CD14-positive monocyte (primary cell): ENCODE results near the gene PLAU. TPM values are rescaled to one million over a fixed set of nuclear protein-coding genes. Genes with fewer than 3 reads are reported as not detected.
"Not testable (repeated sequence)": the region's sequence is repeated elsewhere in the genome, so short reads cannot be mapped to it uniquely, and the experiment has no call there.

Source experiments
- DNase-seq, 3 donors: peaks; one replicate each; pipeline ENCODE4 v3.0.0-alpha.2; 2011 to 2022
- H2AFZ ChIP-seq: 2 replicates; pipeline ENCODE4 v1.6.0; 2012; ENCODE audit warnings: mild to moderate bottlenecking, low read depth, low read length, inconsistent platforms; ENCODE audit not compliant: insufficient read depth, poor library complexity, severe bottlenecking
- H3K27ac ChIP-seq, 2 donors: 1 replicate in 1 of 2; 2 replicates in 1 of 2; pipeline ENCODE4 v1.5.1; 2012 to 2013; ENCODE audit warnings: low read length in 2 of 2, control low read depth in 1 of 2, inconsistent platforms in 1 of 2, low read depth in 1 of 2, mild to moderate bottlenecking in 1 of 2
- H3K27me3 ChIP-seq, 2 donors: one replicate each; pipeline versions ENCODE4 v1.6.0 to v1.6.1; 2011 to 2013; ENCODE audit warnings: low read length in 2 of 2; ENCODE audit not compliant: control insufficient read depth in 2 of 2, insufficient read depth in 2 of 2
- H3K36me3 ChIP-seq, 2 donors: replicated peaks in 1 of 2; 1 replicate in 1 of 2; 2 replicates in 1 of 2; pipeline versions ENCODE4 v1.5.1 to v1.6.1; 2012 to 2013; ENCODE audit warnings: low read length in 2 of 2, control low read depth in 1 of 2, inconsistent platforms in 1 of 2, mild to moderate bottlenecking in 1 of 2; ENCODE audit not compliant: insufficient read depth in 2 of 2, control insufficient read depth in 1 of 2
- H3K4me1 ChIP-seq, 2 donors: 1 replicate in 1 of 2; 2 replicates in 1 of 2; pipeline versions ENCODE4 v1.5.1 to v1.6.1; 2012 to 2013; ENCODE audit warnings: low read length in 2 of 2, control low read depth in 1 of 2, inconsistent platforms in 1 of 2, mild to moderate bottlenecking in 1 of 2, moderate library complexity in 1 of 2; ENCODE audit not compliant: insufficient read depth in 2 of 2, control insufficient read depth in 1 of 2
- H3K4me2 ChIP-seq: replicated peaks from 2 replicates; pipeline ENCODE3; 2012; ENCODE audit warnings: low read length, moderate library complexity, mild to moderate bottlenecking; ENCODE audit not compliant: poor library complexity, severe bottlenecking; ENCODE audit errors: extremely low read depth
- H3K4me3 ChIP-seq, 3 experiments: fragments of 200-600 bp in 1 of 3; sonication (generic) in 1 of 3; replicated peaks in 1 of 3; 1 replicate in 2 of 3; 2 replicates in 1 of 3; pipeline ENCODE4 v1.5.1; 2011 to 2013; ENCODE audit warnings: low read length in 3 of 3, mild to moderate bottlenecking in 3 of 3, control low read depth in 2 of 3, low read depth in 2 of 3, inconsistent platforms in 1 of 3, moderate library complexity in 1 of 3
- H3K79me2 ChIP-seq: 2 replicates; pipeline ENCODE4 v1.6.0; 2012; ENCODE audit warnings: mild to moderate bottlenecking, control low read depth, inconsistent platforms, low read length, moderate library complexity; ENCODE audit not compliant: insufficient read depth
- H3K9ac ChIP-seq: 2 replicates; pipeline ENCODE4 v1.6.0; 2017; ENCODE audit warnings: low read length, mild to moderate bottlenecking; ENCODE audit not compliant: insufficient read depth, poor library complexity, severe bottlenecking
- H3K9me3 ChIP-seq, 2 donors: replicated peaks in 1 of 2; 1 replicate in 1 of 2; 2 replicates in 1 of 2; pipeline versions ENCODE4 v1.5.1 to v1.6.1; 2012 to 2013; ENCODE audit warnings: low read length in 2 of 2, control low read depth in 1 of 2; ENCODE audit not compliant: control insufficient read depth in 1 of 2, insufficient read depth in 1 of 2
- H4K20me1 ChIP-seq: 2 replicates; pipeline ENCODE4 v1.6.0; 2012; ENCODE audit warnings: mild to moderate bottlenecking, low read length, control low read depth, moderate library complexity; ENCODE audit not compliant: insufficient read depth
- H3K27ac Mint-ChIP-seq, 7 donors: one replicate each; pipeline ENCODE4 v1.8.0; 2020; ENCODE audit warnings: mild to moderate bottlenecking in 7 of 7, mixed read lengths in 7 of 7, moderate library complexity in 6 of 7, inconsistent platforms in 2 of 7
- H3K27me3 Mint-ChIP-seq, 3 donors: one replicate each; pipeline ENCODE4 v1.8.0; 2021 to 2022; ENCODE audit warnings: low read depth in 3 of 3, mild to moderate bottlenecking in 3 of 3, mixed read lengths in 3 of 3, moderate library complexity in 3 of 3, inconsistent platforms in 1 of 3
- H3K36me3 Mint-ChIP-seq, 2 donors: one replicate each; pipeline ENCODE4 v1.8.0; 2020; ENCODE audit warnings: mixed read lengths in 2 of 2, inconsistent platforms in 1 of 2, mild to moderate bottlenecking in 1 of 2
- H3K4me1 Mint-ChIP-seq: one replicate; pipeline ENCODE4 v1.8.0; 2020; ENCODE audit warnings: mild to moderate bottlenecking, mixed read lengths
- H3K4me3 Mint-ChIP-seq, 2 donors: one replicate each; pipeline ENCODE4 v1.8.0; 2020; ENCODE audit warnings: mild to moderate bottlenecking in 2 of 2, mixed read lengths in 2 of 2, moderate library complexity in 1 of 2
- H3K9me3 Mint-ChIP-seq, 7 donors: one replicate each; pipeline ENCODE4 v1.8.0; 2020 to 2022; ENCODE audit warnings: mixed read lengths in 7 of 7, mild to moderate bottlenecking in 6 of 7, moderate library complexity in 6 of 7, inconsistent platforms in 2 of 7
- WGBS: methylation state at CpG from one replicate; pipeline ENCODE4 v1.1.5; 2013; ENCODE audit warnings: missing lambda C conversion rate; ENCODE audit not compliant: insufficient coverage; 5-methylcytosine and 5-hydroxymethylcytosine counted together
- intact Hi-C, 2 donors: fragments of 100-400 bp; cut with micrococcal nuclease; formaldehyde crosslinking; loops; one replicate each; pipeline versions ENCODE4 v1.15.0 to v1.15.1; 2023
- polyA plus RNA-seq, 3 donors: library from polyadenylated mRNA; depleted of rRNA in 1 of 3; unstranded in 2 of 3; stranded (reverse) in 1 of 3; fragments of 300-500 nt in 2 of 3; fragments of >200 nt in 1 of 3; fragmentation: Illumina TruSeq in 2 of 3; gene quantifications; 1 replicate in 2 of 3; 2 replicates in 1 of 3; pipeline ENCODE4 v1.2.3, GENCODE V29; 2012 to 2021
- TF ChIP-seq, protein P1 (sequence below): fragments of 200-600 bp; IDR thresholded peaks from one replicate; pipeline ENCODE4 v1.8.0; 2022; ENCODE audit warnings: antibody characterized with exemption, mild to moderate bottlenecking

PLAU gene
- polyA plus RNA-seq, 3 donors, result 0.16 to 1.5 (median 0.43) TPM

DNA sequence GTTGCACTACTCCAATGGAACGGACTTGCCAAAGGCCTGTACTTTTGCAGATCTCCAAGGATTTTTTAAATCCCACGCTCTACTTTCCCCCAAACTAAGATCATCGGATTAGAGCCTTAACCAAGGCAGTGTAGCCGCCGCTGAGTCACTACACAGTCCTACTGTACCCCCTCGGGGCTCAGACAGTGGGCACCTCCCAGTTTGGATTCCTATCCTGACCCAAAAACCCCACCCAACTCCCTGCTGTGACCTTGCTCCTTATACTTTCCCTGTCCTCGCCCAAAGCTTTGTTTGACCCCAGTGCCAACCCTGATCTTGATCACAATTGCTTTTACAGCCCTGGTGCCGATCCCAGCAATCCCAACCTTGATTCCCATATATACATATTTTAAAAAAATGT, 17.5 kb upstream of the PLAU start:
- Histone ChIP-seq H3K27ac (no peak overlapping the region), H2AFZ (no peak overlapping the region), H3K4me2 (no peak overlapping the region), H3K27me3 (no peaks in the 10 kb centered on the region), H4K20me1 (no peaks in the 10 kb centered on the region), H3K79me2 (no peaks in the 10 kb centered on the region), H3K9ac (no peak overlapping the region), H3K4me1 (peaks cover 12 to 13% of the 10 kb centered on the region in 2 donors), H3K9me3 (no peaks in the 10 kb centered on the region), H3K36me3 (no peaks in the 10 kb centered on the region), H3K4me3 (no peak overlapping the region)
- Mint-ChIP-seq H3K9me3 (peaks cover 0 to 3% (median 0%) of the 10 kb centered on the region in 7 donors), H3K27me3 (no peaks in the 10 kb centered on the region), H3K27ac (no peak overlapping the region), H3K36me3 (no peaks in the 10 kb centered on the region), H3K4me1 (peaks cover 18% of the 10 kb centered on the region), H3K4me3 (no peak overlapping the region)
- intact Hi-C loops, result no loop called here
- TF ChIP-seq, protein P1, sequence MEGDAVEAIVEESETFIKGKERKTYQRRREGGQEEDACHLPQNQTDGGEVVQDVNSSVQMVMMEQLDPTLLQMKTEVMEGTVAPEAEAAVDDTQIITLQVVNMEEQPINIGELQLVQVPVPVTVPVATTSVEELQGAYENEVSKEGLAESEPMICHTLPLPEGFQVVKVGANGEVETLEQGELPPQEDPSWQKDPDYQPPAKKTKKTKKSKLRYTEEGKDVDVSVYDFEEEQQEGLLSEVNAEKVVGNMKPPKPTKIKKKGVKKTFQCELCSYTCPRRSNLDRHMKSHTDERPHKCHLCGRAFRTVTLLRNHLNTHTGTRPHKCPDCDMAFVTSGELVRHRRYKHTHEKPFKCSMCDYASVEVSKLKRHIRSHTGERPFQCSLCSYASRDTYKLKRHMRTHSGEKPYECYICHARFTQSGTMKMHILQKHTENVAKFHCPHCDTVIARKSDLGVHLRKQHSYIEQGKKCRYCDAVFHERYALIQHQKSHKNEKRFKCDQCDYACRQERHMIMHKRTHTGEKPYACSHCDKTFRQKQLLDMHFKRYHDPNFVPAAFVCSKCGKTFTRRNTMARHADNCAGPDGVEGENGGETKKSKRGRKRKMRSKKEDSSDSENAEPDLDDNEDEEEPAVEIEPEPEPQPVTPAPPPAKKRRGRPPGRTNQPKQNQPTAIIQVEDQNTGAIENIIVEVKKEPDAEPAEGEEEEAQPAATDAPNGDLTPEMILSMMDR, result no peak
- 100% methylated on average over 5 of the region's 8 CpGs for WGBS
- no peak for DNase-seq

- peak in 2 of 3 donors; percentile 29 to 52 for DNase-seq
- intact Hi-C loops, result no loop called here
- 50% methylated on average over 2 of the region's 6 CpGs for WGBS
- H3K9ac ChIP-seq, result no peak overlapping the region
- no peaks in the 10 kb centered on the region for H3K27me3 ChIP-seq
- no peaks in the 10 kb centered on the region for H3K27me3 Mint-ChIP-seq
- H3K4me3 ChIP-seq, result no peak overlapping the region
- H2AFZ ChIP-seq, result no peak overlapping the region
- no peaks in the 10 kb centered on the region for H4K20me1 ChIP-seq
- TF ChIP-seq, protein P1, result no peak
- no peak overlapping the region for H3K27ac ChIP-seq
- peak overlapping the region in 2 of 7 donors; percentile 53 to 54 for H3K27ac Mint-ChIP-seq
- no peaks in the 10 kb centered on the region for H3K36me3 ChIP-seq
- no peak overlapping the region for H3K4me3 Mint-ChIP-seq
- peaks cover 17% of the 10 kb centered on the region for H3K4me1 Mint-ChIP-seq
- peaks cover 0 to 3% (median 0%) of the 10 kb centered on the region in 7 donors for H3K9me3 Mint-ChIP-seq
- no peaks in the 10 kb centered on the region for H3K79me2 ChIP-seq
- H3K9me3 ChIP-seq, result no peaks in the 10 kb centered on the region
- H3K4me2 ChIP-seq, result no peak overlapping the region
- peaks cover 11% of the 10 kb centered on the region in 2 donors for H3K4me1 ChIP-seq
- H3K36me3 Mint-ChIP-seq, result peaks cover 0 to 3% of the 10 kb centered on the region in 2 donors
These were observed 16.5 kb upstream of the PLAU start for GRCh38 chr10:73894245-73894971.

- H3K4me1 ChIP-seq, result peaks cover 16% of the 10 kb centered on the region in 2 donors
- H3K9me3 Mint-ChIP-seq, H3K27me3 Mint-ChIP-seq, H3K36me3 Mint-ChIP-seq, H3K9me3 ChIP-seq, H2AFZ ChIP-seq, H3K9ac ChIP-seq, H3K4me2 ChIP-seq, intact Hi-C loops, H3K27me3 ChIP-seq, DNase-seq, H4K20me1 ChIP-seq, H3K4me3 ChIP-seq, H3K79me2 ChIP-seq, H3K4me3 Mint-ChIP-seq, H3K27ac ChIP-seq, H3K36me3 ChIP-seq: not testable (repeated sequence)
- peaks cover 26% of the 10 kb centered on the region for H3K4me1 Mint-ChIP-seq
- H3K27ac Mint-ChIP-seq, result peak overlapping the region in 1 of 7 donors; percentile 66
- 93% methylated on average over 3 of the region's 9 CpGs for WGBS
These were observed 15.6 kb upstream of the PLAU start for GRCh38 chr10:73895381-73895780.
